Left cardiac atrium (tissue), 4 donors: ENCODE data around the gene CTTNBP2. TPM values are rescaled to one million over a fixed set of nuclear protein-coding genes. Genes with fewer than 3 reads are reported as not detected.

Experiments used
- ATAC-seq, 2 donors: fragments of 200-7000 bp; cut with Tn5 transposase; one replicate each; pipeline ENCODE4 v1.9.1; 2020; ENCODE audit warnings: mild to moderate bottlenecking in 2 of 2, moderate library complexity in 2 of 2
- DNase-seq: peaks from one replicate; pipeline ENCODE4 v3.0.0-alpha.2; 2020
- intact Hi-C, 2 donors: fragments of 100-400 bp; cut with DNase I; formaldehyde crosslinking; loops; one replicate each; pipeline versions ENCODE4 v1.14.1 to v1.15.1; 2022 to 2023
- long read RNA-seq: library from polyadenylated mRNA; unstranded; transcript quantifications from one replicate; pipeline ENCODE4 v2.0.0, GENCODE V29; 2021
- total RNA-seq, 2 donors: library from RNA; stranded (reverse); fragmentation: NEBNext Ultra II Directional; extraction: Animal tissue kit (Norgen Biotek cat#: 25700); gene quantifications; one replicate each; pipeline ENCODE4 v1.2.1, GENCODE V29; 2021
- donor health status: DM: no; HTN: yes; CAD: no.
- donor health status: DM: no; HTN: yes; CAD: no; lungs with severe emphysema.
- donor health status: DM: yes; HTN: yes; CAD: no.
- donor health status: Dilated cardiomyopathy.

CTTNBP2 gene
- total RNA-seq: 1 to 10 TPM; 4.3 to 7.0 TPM
- long read RNA-seq, partial matches to known transcripts: 1 of 1 reads
- long read RNA-seq, other reads (novel, unspliced or antisense): 0 of 1 reads

GRCh38 chr7:117873310-117874190 lies at the start of gene CTTNBP2:
CTTNBP2 (minus strand) TSS chr7:117873441; CDS start chr7:117873415, 26 bp downstream.
- intact Hi-C loops: loop anchor here (5.0 to 10.0 kb wide), 2 partner anchors 119 to 141 kb away; no protein-coding TSS in a partner anchor
- DNase-seq: peak; percentile 70
- ATAC-seq: peak; percentile 88 to 90

GRCh38 chr7:117916309-117916708 lies 43.1 kb upstream of the CTTNBP2 start:
- no peak for ATAC-seq
- no peak for DNase-seq
- intact Hi-C loops: no loop called here

- intact Hi-C loops: no loop called here
- ATAC-seq: no peak
- DNase-seq: no peak
Measured at GRCh38 chr7:117912421-117912820, 39.2 kb upstream of the CTTNBP2 start.

GRCh38 chr7:117908031-117908795 lies 35.0 kb upstream of the CTTNBP2 start:
- intact Hi-C loops: no loop called here
- DNase-seq: no peak
- ATAC-seq: no peak

GRCh38 chr7:117907049-117907640 lies 33.9 kb upstream of the CTTNBP2 start:
- ATAC-seq (no peak), DNase-seq (no peak)
- intact Hi-C loops: no loop called here

GRCh38 chr7:117902314-117902889 lies 29.2 kb upstream of the CTTNBP2 start:
- no peak for ATAC-seq
- intact Hi-C loops: no loop called here
- DNase-seq: no peak

- intact Hi-C loops: no loop called here
- DNase-seq (no peak), ATAC-seq (no peak)
Measured at GRCh38 chr7:117901089-117901797, 28.0 kb upstream of the CTTNBP2 start.

GRCh38 chr7:117896339-117896738 lies 23.1 kb upstream of the CTTNBP2 start:
- intact Hi-C loops: no loop called here
- DNase-seq: no peak
- ATAC-seq: no peak

- intact Hi-C loops: no loop called here
- ATAC-seq: no peak
Measured at GRCh38 chr7:117895276-117895675, 22.0 kb upstream of the CTTNBP2 start.

GRCh38 chr7:117894037-117894436 lies 20.8 kb upstream of the CTTNBP2 start:
- intact Hi-C loops: no loop called here

More at GRCh38 chr7:117895276-117895675, 22.0 kb upstream of the CTTNBP2 start:
- no peak for DNase-seq

GRCh38 chr7:117892821-117893220 lies 19.6 kb upstream of the CTTNBP2 start:
- no peak for DNase-seq
- no peak for ATAC-seq
- intact Hi-C loops: no loop called here

More at GRCh38 chr7:117894037-117894436, 20.8 kb upstream of the CTTNBP2 start:
- no peak for DNase-seq
- ATAC-seq: no peak

GRCh38 chr7:117889611-117890010 lies 16.4 kb upstream of the CTTNBP2 start:
- DNase-seq (no peak), ATAC-seq (no peak)
- intact Hi-C loops: no loop called here

- intact Hi-C loops: no loop called here
- no peak for ATAC-seq
Measured at GRCh38 chr7:117888627-117889026, 15.4 kb upstream of the CTTNBP2 start.

GRCh38 chr7:117882594-117882993 lies 9.4 kb upstream of the CTTNBP2 start:
- no peak for ATAC-seq
- DNase-seq: no peak
- intact Hi-C loops: no loop called here

More at GRCh38 chr7:117888627-117889026, 15.4 kb upstream of the CTTNBP2 start:
- no peak for DNase-seq

- ATAC-seq: no peak
- DNase-seq: no peak
- intact Hi-C loops: loop anchor here (2.0 to 10.0 kb wide), 2 partner anchors 122 to 126 kb away; no protein-coding TSS in a partner anchor
Measured at GRCh38 chr7:117876761-117877160, 3.5 kb upstream of the CTTNBP2 start.

- intact Hi-C loops: loop anchor here in 1 of 2 donors (10.0 kb wide), 1 partner anchor 121 kb away; no protein-coding TSS in a partner anchor
- DNase-seq: no peak
Measured at GRCh38 chr7:117875566-117875965, 2.3 kb upstream of the CTTNBP2 start.

GRCh38 chr7:117874191-117874700 lies 1.0 kb upstream of the CTTNBP2 start:
- ATAC-seq (no peak), DNase-seq (no peak)
- intact Hi-C loops: loop anchor here (5.0 to 10.0 kb wide), 2 partner anchors 119 to 142 kb away; no protein-coding TSS in a partner anchor

More at GRCh38 chr7:117875566-117875965, 2.3 kb upstream of the CTTNBP2 start:
- ATAC-seq: no peak
